BE2C (cell line): Measurements from ENCODE around the gene JCHAIN.

ENCODE experiments used
- DNase-seq: peaks from one replicate; pipeline ENCODE4 v3.0.0-alpha.2; 2020
- H3K27me3 ChIP-seq: fragments of 250-450 bp; sonication (Bioruptor Pico); 2 replicates; pipeline ENCODE4 v1.5.1; 2020; ENCODE audit warnings: mild to moderate bottlenecking
- H3K36me3 ChIP-seq: fragments of 250-450 bp; sonication (Bioruptor Pico); 2 replicates; pipeline ENCODE4 v1.5.1; 2020; ENCODE audit warnings: mild to moderate bottlenecking
- H3K4me1 ChIP-seq: fragments of 250-450 bp; sonication (Bioruptor Pico); 2 replicates; pipeline ENCODE4 v1.5.1; 2020
- H3K4me3 ChIP-seq: 2 replicates; pipeline ENCODE4 v1.5.1; 2011; ENCODE audit warnings: low read depth, low read length
- H3K9me3 ChIP-seq: fragments of 250-450 bp; sonication (Bioruptor Pico); 2 replicates; pipeline ENCODE4 v1.5.1; 2020
- TF ChIP-seq, protein P1 (sequence below): IDR thresholded peaks from 2 replicates; pipeline ENCODE4 v1.5.1; 2012; ENCODE audit warnings: mild to moderate bottlenecking, low read depth, low read length

JCHAIN gene

GRCh38 chr4:70632028-70632427 is 34.3 kb downstream of the JCHAIN start:
- TF ChIP-seq, protein P1, sequence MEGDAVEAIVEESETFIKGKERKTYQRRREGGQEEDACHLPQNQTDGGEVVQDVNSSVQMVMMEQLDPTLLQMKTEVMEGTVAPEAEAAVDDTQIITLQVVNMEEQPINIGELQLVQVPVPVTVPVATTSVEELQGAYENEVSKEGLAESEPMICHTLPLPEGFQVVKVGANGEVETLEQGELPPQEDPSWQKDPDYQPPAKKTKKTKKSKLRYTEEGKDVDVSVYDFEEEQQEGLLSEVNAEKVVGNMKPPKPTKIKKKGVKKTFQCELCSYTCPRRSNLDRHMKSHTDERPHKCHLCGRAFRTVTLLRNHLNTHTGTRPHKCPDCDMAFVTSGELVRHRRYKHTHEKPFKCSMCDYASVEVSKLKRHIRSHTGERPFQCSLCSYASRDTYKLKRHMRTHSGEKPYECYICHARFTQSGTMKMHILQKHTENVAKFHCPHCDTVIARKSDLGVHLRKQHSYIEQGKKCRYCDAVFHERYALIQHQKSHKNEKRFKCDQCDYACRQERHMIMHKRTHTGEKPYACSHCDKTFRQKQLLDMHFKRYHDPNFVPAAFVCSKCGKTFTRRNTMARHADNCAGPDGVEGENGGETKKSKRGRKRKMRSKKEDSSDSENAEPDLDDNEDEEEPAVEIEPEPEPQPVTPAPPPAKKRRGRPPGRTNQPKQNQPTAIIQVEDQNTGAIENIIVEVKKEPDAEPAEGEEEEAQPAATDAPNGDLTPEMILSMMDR, result no peak
- Histone ChIP-seq H3K9me3 (no peaks in the 10 kb centered on the region), H3K4me3 (no peak overlapping the region), H3K27me3 (no peaks in the 10 kb centered on the region; the same call in 1 of the 2 replicates), H3K4me1 (no peaks in the 10 kb centered on the region), H3K36me3 (no peaks in the 10 kb centered on the region)
- no peak for DNase-seq

DNA sequence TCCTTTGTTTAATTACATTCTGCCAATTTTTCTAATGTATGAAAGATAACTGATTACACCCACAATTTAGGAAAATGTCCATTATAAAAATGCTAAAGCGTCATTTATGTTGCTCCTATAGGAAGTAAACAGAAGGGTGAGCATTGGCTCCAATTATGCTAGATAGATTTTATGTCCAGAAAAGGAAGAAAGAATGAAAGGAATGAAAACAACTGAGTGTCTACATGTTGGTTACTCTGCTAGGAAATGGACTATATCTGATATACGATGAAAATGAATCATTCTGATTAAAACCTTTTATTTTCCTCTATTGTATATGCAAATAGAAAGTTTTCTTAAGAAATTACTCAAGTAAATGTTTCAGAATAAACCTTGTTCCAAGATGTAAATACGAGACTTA is 36.1 kb downstream of the JCHAIN start:
- no peaks in the 10 kb centered on the region; the same call in 1 of the 2 replicates for H3K27me3 ChIP-seq
- no peak for DNase-seq
- TF ChIP-seq, protein P1, result no peak
- no peaks in the 10 kb centered on the region for H3K36me3 ChIP-seq
- no peak overlapping the region for H3K4me3 ChIP-seq
- no peaks in the 10 kb centered on the region for H3K9me3 ChIP-seq
- no peaks in the 10 kb centered on the region for H3K4me1 ChIP-seq

GRCh38 chr4:70629469-70630090 is 36.7 kb downstream of the JCHAIN start:
- no peaks in the 10 kb centered on the region for H3K9me3 ChIP-seq
- no peaks in the 10 kb centered on the region; the same call in 1 of the 2 replicates for H3K27me3 ChIP-seq
- no peaks in the 10 kb centered on the region for H3K36me3 ChIP-seq
- TF ChIP-seq, protein P1, result no peak
- H3K4me3 ChIP-seq, result no peak overlapping the region
- no peaks in the 10 kb centered on the region for H3K4me1 ChIP-seq
- DNase-seq, result no peak

DNA sequence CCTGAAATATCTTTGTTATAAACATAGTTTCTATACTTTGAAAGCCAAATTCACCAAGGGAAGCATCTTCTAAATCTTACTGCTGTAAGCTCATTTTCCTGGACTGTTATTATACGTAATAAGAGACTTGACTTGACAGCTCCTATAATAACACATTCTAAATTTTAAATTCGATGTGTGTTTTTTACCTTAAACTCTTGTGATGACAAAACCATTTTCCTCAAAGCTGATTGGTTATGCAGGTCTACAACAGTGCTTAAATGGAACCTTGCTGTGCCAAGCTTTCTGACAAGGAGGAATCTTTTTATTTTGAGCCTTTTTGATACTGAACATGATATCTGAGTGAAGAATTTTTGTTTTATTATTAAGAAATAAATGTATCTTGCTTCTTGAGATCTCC is 37.9 kb downstream of the JCHAIN start, which contains the start of gene ENAM:
Gene ENAM (plus strand): TSS at position 301 of the 400 bp plus-strand sequence. CDS start 757 bp downstream, outside the sequence.
- DNase-seq, result no peak
- no peak within 1 kb of the TSS for H3K4me3 ChIP-seq
- TF ChIP-seq, protein P1, result no peak
- H3K36me3 ChIP-seq, result no peaks in the 10 kb centered on the region
- no peaks in the 10 kb centered on the region for H3K4me1 ChIP-seq
- no peaks in the 10 kb centered on the region for H3K9me3 ChIP-seq
- H3K27me3 ChIP-seq, result no peaks in the 10 kb centered on the region; the same call in 1 of the 2 replicates

DNA sequence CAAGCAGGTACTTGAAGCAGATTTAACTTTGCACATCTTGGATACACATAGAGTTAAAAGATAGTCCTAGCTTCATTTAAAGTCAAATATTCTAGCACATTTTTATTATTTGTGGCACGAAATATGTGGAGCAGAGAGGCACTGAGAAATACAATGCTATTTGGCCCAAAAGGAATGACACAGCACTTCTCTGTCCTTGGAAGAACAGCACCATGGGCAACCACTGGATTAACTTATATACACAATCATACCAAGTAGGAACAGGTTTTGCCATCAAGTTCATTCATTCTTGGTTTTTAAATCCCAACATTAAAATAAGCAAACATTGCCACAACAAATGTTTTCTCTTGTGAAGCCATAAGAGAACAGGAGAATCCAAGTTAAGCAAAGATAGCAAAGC is 38.7 kb downstream of the JCHAIN start:
- Histone ChIP-seq H3K4me1 (no peaks in the 10 kb centered on the region), H3K36me3 (no peaks in the 10 kb centered on the region), H3K9me3 (no peaks in the 10 kb centered on the region), H3K4me3 (no peak overlapping the region), H3K27me3 (no peaks in the 10 kb centered on the region; the same call in 1 of the 2 replicates)
- TF ChIP-seq, protein P1, result no peak
- no peak for DNase-seq

DNA sequence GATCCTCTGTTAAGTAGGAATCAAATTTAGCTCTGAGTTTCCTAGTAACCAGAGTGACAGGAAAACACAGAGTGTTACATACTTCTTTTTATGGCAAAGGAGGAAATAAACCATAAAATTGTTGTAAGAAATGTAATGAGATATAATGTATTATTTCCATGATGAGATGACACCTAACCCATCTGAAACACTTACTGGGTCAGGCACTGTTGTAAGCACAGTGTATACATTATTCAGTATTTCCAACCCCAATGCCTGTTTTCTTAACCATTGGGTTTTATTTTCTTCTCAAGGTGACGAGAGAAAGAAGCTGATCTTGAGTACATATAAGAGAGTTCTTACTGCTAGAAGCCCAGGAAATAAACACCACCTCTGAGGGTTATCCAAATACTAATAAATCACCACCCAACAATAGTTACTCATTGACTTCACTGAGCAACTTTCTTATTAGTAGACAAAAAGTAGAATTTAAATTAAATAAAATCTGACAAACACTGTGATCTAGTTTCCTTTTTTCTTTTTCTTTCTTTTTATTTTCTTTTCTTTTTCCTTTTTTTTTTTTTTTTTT is 42.0 kb downstream of the JCHAIN start:
- H3K27me3 ChIP-seq, result no peaks in the 10 kb centered on the region
- H3K4me3 ChIP-seq, result no peak overlapping the region
- H3K36me3 ChIP-seq, result no peaks in the 10 kb centered on the region
- no peak for DNase-seq
- no peaks in the 10 kb centered on the region for H3K9me3 ChIP-seq
- TF ChIP-seq, protein P1, result no peak
- no peaks in the 10 kb centered on the region for H3K4me1 ChIP-seq
